Fibroblast of villous mesenchyme (primary cell): Measurements from ENCODE around the gene ICE2. TPM values are rescaled to one million over a fixed set of nuclear protein-coding genes. Genes with fewer than 3 reads are reported as not detected.

Experiments
- DNase-seq: peaks from one replicate; pipeline ENCODE4 v3.0.0-alpha.2; 2010; ENCODE audit warnings: low read depth
- H3K4me3 ChIP-seq: 2 replicates; pipeline ENCODE4 v1.5.1; 2011; ENCODE audit warnings: low read depth, mild to moderate bottlenecking, low read length
- CTCF ChIP-seq: IDR thresholded peaks from 2 replicates; pipeline ENCODE4 v1.5.1; 2012; ENCODE audit warnings: low read depth, mild to moderate bottlenecking, low read length; ENCODE audit not compliant: insufficient read depth
- total RNA-seq: library from RNA; depleted of rRNA; stranded (reverse); fragments of >200 nt; gene quantifications from 2 replicates; pipeline ENCODE4 v1.2.3, GENCODE V29; 2012

ICE2 gene
- total RNA-seq, 1 donor = 31.1 TPM

GRCh38 chr15:60494108-60494507 is 15.2 kb upstream of the ICE2 start:
- H3K4me3 ChIP-seq = no peak overlapping the region
- DNase-seq = no peak
- TF ChIP-seq CTCF = no peak

- no peak for TF ChIP-seq CTCF
Observed at GRCh38 chr15:60493166-60493565, 14.2 kb upstream of the ICE2 start.

GRCh38 chr15:60486742-60487141 is 7.8 kb upstream of the ICE2 start:
- no peak overlapping the region for H3K4me3 ChIP-seq
- no peak for DNase-seq
- no peak for TF ChIP-seq CTCF

More at GRCh38 chr15:60493166-60493565, 14.2 kb upstream of the ICE2 start:
- DNase-seq = no peak
- no peak overlapping the region for H3K4me3 ChIP-seq

- no peak overlapping the region for H3K4me3 ChIP-seq
- no peak for TF ChIP-seq CTCF
Observed at GRCh38 chr15:60485365-60486055, 6.6 kb upstream of the ICE2 start.

GRCh38 chr15:60483042-60483441 is 4.1 kb upstream of the ICE2 start:
- no peak for TF ChIP-seq CTCF
- H3K4me3 ChIP-seq = no peak overlapping the region

More at GRCh38 chr15:60485365-60486055, 6.6 kb upstream of the ICE2 start:
- no peak for DNase-seq

GRCh38 chr15:60480888-60481287 is 1.9 kb upstream of the ICE2 start:
- no peak overlapping the region for H3K4me3 ChIP-seq

More at GRCh38 chr15:60483042-60483441, 4.1 kb upstream of the ICE2 start:
- DNase-seq = no peak

More at GRCh38 chr15:60480888-60481287, 1.9 kb upstream of the ICE2 start:
- TF ChIP-seq CTCF = no peak
- DNase-seq = no peak
